ENCODE measurements around the gene TIMELESS.
A peak's percentile ranks its signal among the peaks of the same experiment; 100 is the strongest.

The TIMELESS gene

GRCh38 chr12:56398324-56398723 lies 50.9 kb downstream of the TIMELESS start:
- H3K27me3 ChIP-seq (replicated peaks; ENCODE audit: control insufficient read depth, insufficient read depth, low read length), result no peaks in the 10 kb centered on the region
- no peaks in the 10 kb centered on the region for H3K4me1 ChIP-seq (ENCODE audit: control insufficient read depth, insufficient read depth, low read length)
- no peaks in the 10 kb centered on the region for H3K36me3 ChIP-seq (ENCODE audit: control insufficient read depth, insufficient read depth, low read length, severe bottlenecking)
- H3K4me3 ChIP-seq (ENCODE audit: low read length), result no peak overlapping the region
- no peak for DNase-seq (ENCODE audit: low read depth)
- H3K9ac ChIP-seq (ENCODE audit: low read length), result no peak overlapping the region
- H3K9me3 ChIP-seq (ENCODE audit: control insufficient read depth, low read length), result peaks cover 20% of the 10 kb centered on the region

GRCh38 chr12:56392331-56392730 lies 56.9 kb downstream of the TIMELESS start:
- Histone ChIP-seq H3K4me1 (ENCODE audit: control insufficient read depth, insufficient read depth, low read length) (peaks cover 2% of the 10 kb centered on the region), H3K4me3 (ENCODE audit: low read length) (no peak overlapping the region), H3K9ac (ENCODE audit: low read length) (no peak overlapping the region), H3K36me3 (ENCODE audit: control insufficient read depth, insufficient read depth, low read length, severe bottlenecking) (no peaks in the 10 kb centered on the region), H3K9me3 (ENCODE audit: control insufficient read depth, low read length) (peaks cover 4% of the 10 kb centered on the region), H3K27me3 (replicated peaks; ENCODE audit: control insufficient read depth, insufficient read depth, low read length) (no peaks in the 10 kb centered on the region)
- DNase-seq (ENCODE audit: low read depth), result no peak

GRCh38 chr12:56391721-56392120 lies 57.5 kb downstream of the TIMELESS start:
- H3K4me1 ChIP-seq (ENCODE audit: control insufficient read depth, insufficient read depth, low read length), result peaks cover 8% of the 10 kb centered on the region
- no peak for DNase-seq (ENCODE audit: low read depth)
- H3K9me3 ChIP-seq (ENCODE audit: control insufficient read depth, low read length), result peaks cover 4% of the 10 kb centered on the region
- no peaks in the 10 kb centered on the region for H3K36me3 ChIP-seq (ENCODE audit: control insufficient read depth, insufficient read depth, low read length, severe bottlenecking)
- H3K9ac ChIP-seq (ENCODE audit: low read length), result no peak overlapping the region
- no peak overlapping the region for H3K4me3 ChIP-seq (ENCODE audit: low read length)
- H3K27me3 ChIP-seq (replicated peaks; ENCODE audit: control insufficient read depth, insufficient read depth, low read length), result no peaks in the 10 kb centered on the region

GRCh38 chr12:56389412-56389811 lies 59.8 kb downstream of the TIMELESS start:
- H3K9me3 ChIP-seq (ENCODE audit: control insufficient read depth, low read length), result peaks cover 4% of the 10 kb centered on the region
- H3K27me3 ChIP-seq (replicated peaks; ENCODE audit: control insufficient read depth, insufficient read depth, low read length), result no peaks in the 10 kb centered on the region
- DNase-seq (ENCODE audit: low read depth), result no peak
- H3K4me1 ChIP-seq (ENCODE audit: control insufficient read depth, insufficient read depth, low read length), result peaks cover 10% of the 10 kb centered on the region
- H3K36me3 ChIP-seq (ENCODE audit: control insufficient read depth, insufficient read depth, low read length, severe bottlenecking), result no peaks in the 10 kb centered on the region
- no peak overlapping the region for H3K9ac ChIP-seq (ENCODE audit: low read length)
- no peak overlapping the region for H3K4me3 ChIP-seq (ENCODE audit: low read length)

GRCh38 chr12:56387152-56387736 lies 62.0 kb downstream of the TIMELESS start:
- Histone ChIP-seq H3K9me3 (ENCODE audit: control insufficient read depth, low read length) (peaks cover under 1% of the 10 kb centered on the region), H3K36me3 (ENCODE audit: control insufficient read depth, insufficient read depth, low read length, severe bottlenecking) (no peaks in the 10 kb centered on the region), H3K4me1 (ENCODE audit: control insufficient read depth, insufficient read depth, low read length) (peaks cover 10% of the 10 kb centered on the region), H3K9ac (ENCODE audit: low read length) (no peak overlapping the region), H3K27me3 (replicated peaks; ENCODE audit: control insufficient read depth, insufficient read depth, low read length) (peaks cover 11% of the 10 kb centered on the region), H3K4me3 (ENCODE audit: low read length) (no peak overlapping the region)
- DNase-seq (ENCODE audit: low read depth), result peak; percentile 61

- Histone ChIP-seq H3K36me3 (ENCODE audit: control insufficient read depth, insufficient read depth, low read length, severe bottlenecking) (no peaks in the 10 kb centered on the region), H3K9ac (ENCODE audit: low read length) (no peak overlapping the region), H3K4me1 (ENCODE audit: control insufficient read depth, insufficient read depth, low read length) (peaks cover 10% of the 10 kb centered on the region), H3K4me3 (ENCODE audit: low read length) (no peak overlapping the region), H3K27me3 (replicated peaks; ENCODE audit: control insufficient read depth, insufficient read depth, low read length) (peaks cover 17% of the 10 kb centered on the region), H3K9me3 (ENCODE audit: control insufficient read depth, low read length) (no peaks in the 10 kb centered on the region)
- DNase-seq (ENCODE audit: low read depth), result no peak
Observed at GRCh38 chr12:56385873-56386272, 63.4 kb downstream of the TIMELESS start.

GRCh38 chr12:56382611-56383010 lies 66.6 kb downstream of the TIMELESS start:
- H3K4me1 ChIP-seq (ENCODE audit: control insufficient read depth, insufficient read depth, low read length), result peaks cover 10% of the 10 kb centered on the region
- H3K27me3 ChIP-seq (replicated peaks; ENCODE audit: control insufficient read depth, insufficient read depth, low read length), result peaks cover 17% of the 10 kb centered on the region
- DNase-seq (ENCODE audit: low read depth), result no peak
- H3K4me3 ChIP-seq (ENCODE audit: low read length), result no peak overlapping the region
- H3K9ac ChIP-seq (ENCODE audit: low read length), result no peak overlapping the region
- no peaks in the 10 kb centered on the region for H3K9me3 ChIP-seq (ENCODE audit: control insufficient read depth, low read length)
- H3K36me3 ChIP-seq (ENCODE audit: control insufficient read depth, insufficient read depth, low read length, severe bottlenecking), result no peaks in the 10 kb centered on the region

GRCh38 chr12:56377989-56378316 lies 71.3 kb downstream of the TIMELESS start:
- peaks cover 11% of the 10 kb centered on the region for H3K27me3 ChIP-seq (replicated peaks; ENCODE audit: control insufficient read depth, insufficient read depth, low read length)
- H3K4me3 ChIP-seq (ENCODE audit: low read length), result no peak overlapping the region
- DNase-seq (ENCODE audit: low read depth), result no peak
- H3K9ac ChIP-seq (ENCODE audit: low read length), result no peak overlapping the region
- peaks cover 2% of the 10 kb centered on the region for H3K9me3 ChIP-seq (ENCODE audit: control insufficient read depth, low read length)
- no peaks in the 10 kb centered on the region for H3K4me1 ChIP-seq (ENCODE audit: control insufficient read depth, insufficient read depth, low read length)
- H3K36me3 ChIP-seq (ENCODE audit: control insufficient read depth, insufficient read depth, low read length, severe bottlenecking), result no peaks in the 10 kb centered on the region

- DNase-seq (ENCODE audit: low read depth), result peak; percentile 16
- Histone ChIP-seq H3K36me3 (ENCODE audit: control insufficient read depth, insufficient read depth, low read length, severe bottlenecking) (no peaks in the 10 kb centered on the region), H3K4me1 (ENCODE audit: control insufficient read depth, insufficient read depth, low read length) (no peaks in the 10 kb centered on the region), H3K9ac (ENCODE audit: low read length) (no peak overlapping the region), H3K9me3 (ENCODE audit: control insufficient read depth, low read length) (peaks cover 2% of the 10 kb centered on the region), H3K27me3 (replicated peaks; ENCODE audit: control insufficient read depth, insufficient read depth, low read length) (peaks cover 8% of the 10 kb centered on the region), H3K4me3 (ENCODE audit: low read length) (no peak overlapping the region)
Observed at GRCh38 chr12:56377310-56377988, 71.8 kb downstream of the TIMELESS start.

- no peak overlapping the region for H3K4me3 ChIP-seq (ENCODE audit: low read length)
- H3K4me1 ChIP-seq (ENCODE audit: control insufficient read depth, insufficient read depth, low read length), result no peaks in the 10 kb centered on the region
- DNase-seq (ENCODE audit: low read depth), result no peak
- H3K9me3 ChIP-seq (ENCODE audit: control insufficient read depth, low read length), result peaks cover 2% of the 10 kb centered on the region
- no peaks in the 10 kb centered on the region for H3K36me3 ChIP-seq (ENCODE audit: control insufficient read depth, insufficient read depth, low read length, severe bottlenecking)
- H3K27me3 ChIP-seq (replicated peaks; ENCODE audit: control insufficient read depth, insufficient read depth, low read length), result no peaks in the 10 kb centered on the region
- H3K9ac ChIP-seq (ENCODE audit: low read length), result no peak overlapping the region
Observed at GRCh38 chr12:56375598-56376434, 73.4 kb downstream of the TIMELESS start.

- no peak for DNase-seq (ENCODE audit: low read depth)
- Histone ChIP-seq H3K4me1 (ENCODE audit: control insufficient read depth, insufficient read depth, low read length) (no peaks in the 10 kb centered on the region), H3K27me3 (replicated peaks; ENCODE audit: control insufficient read depth, insufficient read depth, low read length) (no peaks in the 10 kb centered on the region), H3K9me3 (ENCODE audit: control insufficient read depth, low read length) (peaks cover 2% of the 10 kb centered on the region), H3K36me3 (ENCODE audit: control insufficient read depth, insufficient read depth, low read length, severe bottlenecking) (no peaks in the 10 kb centered on the region), H3K9ac (ENCODE audit: low read length) (no peak overlapping the region), H3K4me3 (ENCODE audit: low read length) (no peak overlapping the region)
Observed at GRCh38 chr12:56374726-56375597, 74.3 kb downstream of the TIMELESS start.

Data from adipocyte (in vitro differentiated cells).